ENCODE data around the gene DSG1. TPM values are rescaled to one million over a fixed set of nuclear protein-coding genes. Genes with fewer than 3 reads are reported as not detected.

Gene DSG1
- total RNA-seq, 1 donor = not detected

DNA sequence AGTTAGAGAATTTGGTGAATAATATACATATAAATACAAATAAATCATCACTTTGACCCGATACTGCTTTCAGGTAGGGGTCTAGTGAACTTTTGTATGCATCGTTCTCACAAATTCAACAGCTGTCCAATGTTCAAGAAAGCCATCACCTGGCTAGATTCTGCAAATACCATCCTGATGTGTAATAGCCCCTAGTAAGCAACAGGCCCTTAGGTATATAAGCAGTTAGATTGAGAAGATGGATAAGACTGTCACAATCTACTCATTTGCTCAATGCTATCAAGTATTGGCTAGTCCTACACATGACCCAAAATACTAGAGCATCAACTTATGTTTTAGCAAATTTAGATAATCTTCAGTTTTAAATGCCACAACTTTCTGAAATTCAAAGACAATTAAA lies 20.7 kb upstream of the DSG1 start:
- no peak for DNase-seq (ENCODE audit: low read depth)
- TF ChIP-seq, protein P1, sequence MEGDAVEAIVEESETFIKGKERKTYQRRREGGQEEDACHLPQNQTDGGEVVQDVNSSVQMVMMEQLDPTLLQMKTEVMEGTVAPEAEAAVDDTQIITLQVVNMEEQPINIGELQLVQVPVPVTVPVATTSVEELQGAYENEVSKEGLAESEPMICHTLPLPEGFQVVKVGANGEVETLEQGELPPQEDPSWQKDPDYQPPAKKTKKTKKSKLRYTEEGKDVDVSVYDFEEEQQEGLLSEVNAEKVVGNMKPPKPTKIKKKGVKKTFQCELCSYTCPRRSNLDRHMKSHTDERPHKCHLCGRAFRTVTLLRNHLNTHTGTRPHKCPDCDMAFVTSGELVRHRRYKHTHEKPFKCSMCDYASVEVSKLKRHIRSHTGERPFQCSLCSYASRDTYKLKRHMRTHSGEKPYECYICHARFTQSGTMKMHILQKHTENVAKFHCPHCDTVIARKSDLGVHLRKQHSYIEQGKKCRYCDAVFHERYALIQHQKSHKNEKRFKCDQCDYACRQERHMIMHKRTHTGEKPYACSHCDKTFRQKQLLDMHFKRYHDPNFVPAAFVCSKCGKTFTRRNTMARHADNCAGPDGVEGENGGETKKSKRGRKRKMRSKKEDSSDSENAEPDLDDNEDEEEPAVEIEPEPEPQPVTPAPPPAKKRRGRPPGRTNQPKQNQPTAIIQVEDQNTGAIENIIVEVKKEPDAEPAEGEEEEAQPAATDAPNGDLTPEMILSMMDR (IDR thresholded peaks at IDR 0.05; ENCODE audit: insufficient read depth, low read length) = no peak
- no peak overlapping the region for H3K4me3 ChIP-seq (ENCODE audit: low read depth, low read length)

DNA sequence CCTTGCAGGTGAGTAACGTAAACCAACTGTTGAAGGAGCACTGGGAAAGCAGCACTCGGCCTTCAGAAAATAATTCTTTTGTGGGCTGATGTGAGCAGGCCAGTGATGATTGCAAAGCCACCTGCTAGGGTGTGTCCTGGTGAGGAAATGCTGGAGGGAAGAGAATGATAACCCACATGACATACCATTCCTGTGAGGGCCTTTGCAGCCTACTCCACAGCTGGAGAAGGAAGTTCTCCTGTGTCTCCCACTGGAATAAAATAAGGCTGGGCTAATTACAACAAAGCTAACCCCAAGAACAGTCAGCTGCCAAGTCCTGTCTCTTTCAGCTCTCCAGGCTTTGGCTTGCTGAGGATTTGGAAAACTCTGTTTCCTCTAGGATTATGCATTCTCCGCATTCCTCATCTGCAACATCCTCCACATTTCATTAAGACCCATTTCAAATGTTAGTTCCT lies 16.7 kb upstream of the DSG1 start:
- no peak for DNase-seq (ENCODE audit: low read depth)
- no peak overlapping the region for H3K4me3 ChIP-seq (ENCODE audit: low read depth, low read length)
- TF ChIP-seq, protein P1 (IDR thresholded peaks at IDR 0.05; ENCODE audit: insufficient read depth, low read length) = no peak

DNA sequence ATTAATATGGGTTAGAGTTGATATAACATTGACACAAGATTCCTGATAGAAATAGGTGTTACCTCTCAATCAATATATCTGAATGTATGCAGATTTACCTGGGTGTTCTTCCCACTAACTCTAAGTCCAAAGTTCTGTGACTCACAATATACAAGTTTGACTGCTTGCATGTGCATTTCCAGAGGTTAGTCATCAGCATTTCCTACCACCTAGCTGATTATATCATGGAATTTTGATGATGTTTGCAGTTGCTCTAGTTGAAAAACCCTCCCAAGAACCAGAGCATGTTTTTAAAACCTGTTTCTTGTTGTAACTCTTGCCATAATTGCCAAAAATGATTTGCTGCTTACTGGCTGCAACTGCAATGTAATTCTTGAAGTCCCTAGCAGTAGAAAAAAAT lies 15.0 kb upstream of the DSG1 start:
- no peak for DNase-seq (ENCODE audit: low read depth)
- TF ChIP-seq, protein P1 (IDR thresholded peaks at IDR 0.05; ENCODE audit: insufficient read depth, low read length) = no peak
- H3K4me3 ChIP-seq (ENCODE audit: low read depth, low read length) = no peak overlapping the region

DNA sequence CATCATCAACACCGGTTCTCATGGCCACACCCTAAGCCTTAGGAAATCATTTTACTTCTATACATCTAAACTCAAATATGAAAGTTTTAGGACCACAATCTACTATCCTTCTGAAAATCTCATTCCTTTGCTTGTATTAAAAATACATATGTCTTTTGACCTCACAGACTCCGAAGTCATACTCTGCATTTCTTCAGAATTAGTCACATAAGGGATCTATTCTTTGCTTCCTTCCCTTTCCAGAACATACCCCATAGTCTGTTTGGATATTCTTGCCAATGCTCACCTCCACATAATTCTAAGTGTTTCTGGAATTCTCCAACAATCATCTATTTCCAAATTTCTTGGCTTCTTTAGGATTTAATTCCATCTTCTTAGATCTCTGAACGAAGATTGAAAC lies 14.2 kb upstream of the DSG1 start:
- TF ChIP-seq, protein P1 (IDR thresholded peaks at IDR 0.05; ENCODE audit: insufficient read depth, low read length) = no peak
- H3K4me3 ChIP-seq (ENCODE audit: low read depth, low read length) = no peak overlapping the region
- no peak for DNase-seq (ENCODE audit: low read depth)

DNA sequence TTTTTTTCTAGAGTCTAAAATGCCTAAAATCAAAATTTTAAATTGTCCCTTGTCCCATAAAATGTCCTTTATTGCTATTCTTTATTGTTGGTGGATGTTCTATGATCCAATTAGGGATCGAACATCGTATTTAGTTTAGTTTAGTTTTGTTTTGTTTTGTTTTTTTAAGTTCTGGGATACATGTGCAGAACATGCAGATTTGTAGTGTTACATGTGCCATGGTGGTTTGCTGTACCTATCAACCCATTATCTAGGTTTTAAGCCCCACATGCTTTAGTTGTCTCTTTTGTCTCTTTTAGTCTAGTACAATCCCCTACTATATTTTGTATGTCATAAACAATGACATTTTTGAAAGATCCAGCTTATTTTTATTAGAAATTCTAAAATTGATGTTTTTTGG lies 8.8 kb upstream of the DSG1 start:
- H3K4me3 ChIP-seq (ENCODE audit: low read depth, low read length) = no peak overlapping the region
- TF ChIP-seq, protein P1 (IDR thresholded peaks at IDR 0.05; ENCODE audit: insufficient read depth, low read length) = no peak
- DNase-seq (ENCODE audit: low read depth) = no peak

DNA sequence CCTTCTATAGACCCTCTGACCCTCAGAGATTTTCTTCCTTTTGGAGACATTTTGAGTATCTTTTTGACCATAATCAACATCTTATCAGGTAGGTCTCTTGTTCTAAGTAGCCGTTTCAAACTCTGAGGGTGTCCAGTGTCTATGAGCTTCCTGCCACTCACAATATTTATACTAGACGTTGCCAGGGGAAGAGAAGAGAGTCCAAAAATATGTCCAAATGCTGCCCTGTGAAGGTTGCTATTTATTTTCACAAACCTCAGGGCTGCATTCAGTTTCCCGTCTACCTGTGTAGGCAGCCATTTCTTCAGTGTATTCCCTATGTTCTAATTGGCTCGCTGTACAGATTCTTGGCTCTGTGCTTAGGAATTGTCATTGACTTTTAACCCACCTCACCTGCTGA lies 986 bp upstream of the DSG1 start:
- TF ChIP-seq, protein P1 (IDR thresholded peaks at IDR 0.05; ENCODE audit: insufficient read depth, low read length) = no peak
- no peak overlapping the region for H3K4me3 ChIP-seq (ENCODE audit: low read depth, low read length)
- DNase-seq (ENCODE audit: low read depth) = no peak

DNA sequence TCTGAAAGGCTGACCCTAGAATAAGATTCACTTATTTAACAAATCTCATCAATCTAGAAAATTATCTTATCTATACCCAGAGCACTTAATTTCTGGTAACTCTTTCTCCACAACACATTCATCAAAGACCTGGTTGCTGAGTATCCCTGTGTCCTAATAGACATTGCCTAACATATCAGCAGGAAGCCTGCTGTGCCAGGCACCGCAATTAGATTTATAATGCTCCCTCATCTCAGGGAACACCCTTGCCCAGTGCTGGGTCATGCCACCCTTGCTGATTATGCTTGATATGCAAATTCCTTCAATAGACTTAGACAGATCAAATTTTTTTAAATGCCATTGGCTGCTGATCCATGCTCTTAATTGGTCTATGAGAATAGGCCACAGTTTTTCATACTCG lies 3.8 kb downstream of the DSG1 start:
- TF ChIP-seq, protein P1 (IDR thresholded peaks at IDR 0.05; ENCODE audit: insufficient read depth, low read length) = no peak
- no peak overlapping the region for H3K4me3 ChIP-seq (ENCODE audit: low read depth, low read length)
- no peak for DNase-seq (ENCODE audit: low read depth)
